GM19043 (cell line): ENCODE measurements around the gene KDF1.
"Not testable (repeated sequence)": the region's sequence is repeated elsewhere in the genome, so short reads cannot be mapped to it uniquely, and the experiment has no call there.

ENCODE experiments used
- ATAC-seq: cut with Tn5 transposase; IDR thresholded peaks from one replicate; pipeline ENCODE4 v1.9.1; 2021; ENCODE audit warnings: low read depth; ENCODE audit not compliant: unreplicated experiment

The KDF1 gene

GRCh38 chr1:26994787-26995517 is 34.7 kb upstream of the KDF1 start:
- ATAC-seq = no peak

- no peak for ATAC-seq
Observed at GRCh38 chr1:26994020-26994786, 33.9 kb upstream of the KDF1 start.

- no peak for ATAC-seq
Observed at GRCh38 chr1:26993237-26994019, 33.2 kb upstream of the KDF1 start, which contains the start of gene TRNP1. TSS of gene TRNP1 (plus strand) at chr1:26993692. CDS start at chr1:26993787, 95 bp downstream.

DNA sequence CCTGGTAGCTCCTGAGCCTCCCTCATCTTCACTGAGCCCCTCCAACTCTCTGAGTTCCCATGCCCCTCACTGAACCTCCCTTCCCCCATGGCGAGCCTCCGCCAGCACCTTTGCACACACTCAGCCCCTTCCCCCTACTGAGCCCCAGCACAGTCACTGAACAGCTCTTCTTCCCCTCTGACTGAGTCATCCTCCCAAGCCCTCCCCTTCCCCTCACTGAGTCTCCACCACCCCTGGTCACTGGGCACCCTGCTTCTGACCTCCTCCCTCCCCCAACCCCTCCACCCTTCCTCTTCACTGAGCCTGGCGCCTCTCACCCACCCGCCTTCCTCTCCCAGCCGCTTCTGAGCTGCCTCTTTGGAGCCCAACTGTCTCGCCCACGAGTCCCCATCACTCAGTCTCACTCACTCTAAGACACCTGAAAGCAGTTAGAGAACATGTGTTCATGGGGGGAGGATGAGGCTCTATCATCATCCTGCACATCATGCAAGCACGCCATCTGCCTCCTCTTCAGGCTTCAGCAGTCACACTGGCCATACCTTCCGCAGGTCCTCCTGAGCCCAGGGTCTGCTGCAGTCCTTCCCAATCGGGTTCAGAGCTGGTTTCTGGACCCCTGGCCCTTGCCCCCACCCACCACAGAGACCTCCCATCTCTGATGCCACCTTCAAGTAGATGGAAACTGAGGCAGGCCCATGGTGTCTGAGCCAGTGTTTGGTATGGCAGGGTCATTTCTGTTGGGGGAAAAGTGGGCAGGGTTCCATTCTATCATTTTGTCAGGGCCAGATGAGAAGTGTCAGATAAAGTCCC is 31.2 kb upstream of the KDF1 start:
- ATAC-seq = no peak

DNA sequence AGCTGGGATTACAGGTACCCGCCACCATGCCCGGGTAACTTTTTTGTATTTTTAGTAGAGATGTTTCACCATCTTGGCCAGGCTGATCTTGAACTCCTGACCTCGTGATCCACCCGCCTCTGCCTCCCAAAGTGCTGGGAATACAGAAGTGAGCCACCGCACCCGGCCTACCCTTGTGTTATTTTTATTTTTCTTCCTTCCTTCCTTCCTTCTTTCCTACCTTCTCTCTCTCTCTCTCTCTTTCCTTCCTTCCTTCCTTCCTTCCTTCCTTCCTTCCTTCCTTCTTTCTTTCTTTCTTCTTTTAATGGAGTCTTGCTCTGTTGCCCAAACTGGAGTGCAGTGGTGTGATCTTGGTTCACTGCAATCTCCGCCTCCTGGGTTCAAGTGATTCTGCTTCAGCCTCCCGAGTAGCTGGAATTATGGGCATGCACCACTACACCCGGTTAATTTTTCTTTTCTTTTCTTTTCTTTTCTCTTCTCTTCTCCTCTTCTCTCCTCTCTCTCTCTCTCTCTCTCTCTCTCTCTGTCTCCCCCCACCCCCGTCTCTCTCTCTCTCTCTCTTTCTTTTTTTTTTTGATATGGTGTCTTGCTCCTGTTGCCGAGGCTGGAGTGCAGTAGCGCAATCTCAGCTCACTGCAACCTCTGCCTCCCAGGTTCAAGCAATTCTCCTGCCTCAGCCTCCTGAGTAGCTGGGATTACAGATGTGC is 29.3 kb upstream of the KDF1 start:
- ATAC-seq = not testable (repeated sequence)

GRCh38 chr1:26986658-26987057 is 26.4 kb upstream of the KDF1 start:
- no peak for ATAC-seq

DNA sequence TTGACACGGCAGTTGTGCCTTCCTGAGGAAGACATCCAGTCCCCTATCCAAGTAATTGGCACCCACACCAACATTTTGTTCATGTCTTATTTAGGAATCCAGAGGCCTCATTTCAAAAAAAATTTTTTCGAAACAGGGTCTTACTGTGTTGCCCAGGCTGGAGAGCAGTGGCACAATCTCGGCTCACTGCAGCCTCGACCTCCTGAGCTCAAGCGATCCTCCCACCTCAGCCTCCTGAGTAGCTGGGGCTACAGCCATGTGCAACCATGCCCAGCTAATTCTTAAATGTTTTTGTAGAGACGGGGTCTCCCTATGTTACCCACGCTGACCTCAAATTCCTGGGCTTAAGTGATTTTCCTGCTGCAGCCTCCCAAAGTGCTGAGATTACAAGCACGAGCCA is 24.0 kb upstream of the KDF1 start:
- no peak for ATAC-seq

DNA sequence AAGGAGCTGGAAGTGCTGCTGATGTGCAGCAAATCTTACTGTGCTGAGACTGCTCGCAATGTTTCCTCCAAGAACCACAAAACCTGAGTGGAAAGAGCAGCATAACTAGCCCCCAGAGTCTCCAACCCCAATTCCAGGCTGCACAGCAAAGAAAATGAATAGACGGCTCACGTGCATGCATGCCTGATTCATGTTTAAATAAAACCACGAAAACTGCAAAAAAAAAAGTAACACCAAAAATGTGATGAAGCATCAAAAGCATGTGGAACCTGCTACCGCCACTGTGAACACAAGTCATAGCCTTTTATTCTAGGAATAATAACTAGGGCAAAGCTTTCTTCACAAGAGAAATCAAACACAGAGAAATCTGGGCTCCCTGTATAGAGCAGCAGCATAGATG is 23.6 kb upstream of the KDF1 start:
- no peak for ATAC-seq

DNA sequence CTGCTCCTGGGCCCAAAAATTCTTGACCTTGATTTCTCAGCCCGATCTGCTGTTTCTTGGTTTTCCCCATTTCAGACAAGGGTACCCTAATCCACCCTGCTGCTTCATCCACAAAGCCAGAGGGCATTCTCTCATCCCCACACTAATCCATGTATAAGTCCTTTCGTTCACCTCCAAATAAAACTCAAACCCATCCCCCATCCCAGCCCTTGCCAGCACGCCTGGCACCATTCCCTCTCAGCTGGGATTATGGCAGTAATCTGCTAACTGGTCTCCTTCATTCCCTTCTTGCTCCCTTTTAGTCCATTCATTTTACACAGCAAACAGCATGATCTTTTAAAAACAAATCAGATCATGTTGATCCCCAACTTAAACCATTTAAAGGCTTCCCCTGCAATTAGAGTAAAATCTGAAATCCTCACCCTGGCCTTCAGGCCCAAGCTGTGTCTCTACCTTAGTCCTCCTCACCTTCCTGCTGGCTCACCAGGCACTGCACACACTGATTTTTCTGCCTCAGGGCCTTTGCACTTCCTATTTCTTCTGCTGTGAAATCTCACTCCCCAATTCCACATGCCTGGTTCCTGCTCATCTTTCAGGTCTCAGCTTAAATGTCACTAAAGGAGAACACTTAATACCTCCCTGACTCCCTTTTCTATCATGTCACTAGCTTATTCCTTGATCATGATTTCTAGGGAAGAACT is 21.0 kb upstream of the KDF1 start:
- no peak for ATAC-seq

GRCh38 chr1:26978901-26979300 is 18.6 kb upstream of the KDF1 start:
- ATAC-seq = no peak

GRCh38 chr1:26976621-26977510 is 16.6 kb upstream of the KDF1 start:
- ATAC-seq = no peak

DNA sequence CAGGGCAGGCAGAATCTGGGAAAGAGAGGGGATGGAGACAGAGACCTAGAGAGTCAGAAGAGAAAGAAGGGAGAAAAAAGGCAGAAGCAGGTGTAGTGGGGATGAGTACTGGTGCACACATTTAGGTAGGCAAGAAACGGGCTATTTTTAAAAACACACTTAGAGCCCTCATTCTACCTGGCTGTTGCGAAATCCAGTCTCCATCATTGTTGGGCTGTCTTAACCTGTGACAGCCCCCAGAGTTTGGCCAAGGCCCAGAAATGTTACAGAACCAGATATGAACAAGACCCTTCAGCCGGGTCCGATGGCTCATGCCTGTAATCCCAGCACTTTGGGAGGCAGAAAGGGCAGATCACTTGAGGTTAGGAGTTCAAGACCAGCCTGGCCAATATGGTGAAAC is 12.6 kb upstream of the KDF1 start:
- ATAC-seq = no peak

DNA sequence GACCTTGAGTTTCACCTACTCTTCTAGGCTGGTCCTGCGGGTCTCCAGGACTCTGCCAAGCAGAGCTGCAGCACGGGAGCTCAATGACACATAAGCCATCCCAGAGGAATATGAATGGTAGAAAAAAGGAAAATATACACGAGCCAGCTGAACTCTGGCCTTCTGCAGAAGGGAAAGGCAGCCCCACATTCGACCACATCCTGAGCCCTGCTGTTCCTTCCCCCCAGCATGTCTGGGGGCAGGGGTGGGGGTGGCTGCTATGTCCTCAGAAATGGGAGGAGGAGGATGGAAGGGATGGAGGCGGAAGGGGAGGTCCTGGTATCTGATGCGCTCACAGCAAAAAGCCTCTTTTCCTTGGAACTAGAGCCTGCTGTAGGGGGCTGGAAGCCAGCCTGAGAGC is 12.1 kb upstream of the KDF1 start:
- ATAC-seq = no peak

DNA sequence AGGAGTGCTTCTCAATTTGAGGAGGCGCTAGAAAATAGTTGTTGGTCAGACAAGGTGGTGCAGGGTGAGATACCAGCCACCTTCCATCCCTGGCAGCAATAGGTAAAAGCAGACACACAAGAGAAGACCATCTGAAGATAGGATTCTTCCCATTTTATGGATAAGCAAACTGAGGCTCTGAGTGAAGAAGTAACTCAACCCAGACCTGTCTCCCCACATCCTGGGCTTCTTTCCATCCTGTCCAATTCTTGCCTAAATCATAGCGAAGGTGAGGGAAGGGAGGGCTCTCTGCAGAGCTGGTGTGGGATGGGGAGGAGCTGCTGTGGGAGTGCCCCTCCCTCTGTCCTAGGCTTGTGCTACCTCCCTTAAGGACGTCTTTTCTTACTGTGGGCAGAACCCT is 11.3 kb upstream of the KDF1 start:
- ATAC-seq = no peak

DNA sequence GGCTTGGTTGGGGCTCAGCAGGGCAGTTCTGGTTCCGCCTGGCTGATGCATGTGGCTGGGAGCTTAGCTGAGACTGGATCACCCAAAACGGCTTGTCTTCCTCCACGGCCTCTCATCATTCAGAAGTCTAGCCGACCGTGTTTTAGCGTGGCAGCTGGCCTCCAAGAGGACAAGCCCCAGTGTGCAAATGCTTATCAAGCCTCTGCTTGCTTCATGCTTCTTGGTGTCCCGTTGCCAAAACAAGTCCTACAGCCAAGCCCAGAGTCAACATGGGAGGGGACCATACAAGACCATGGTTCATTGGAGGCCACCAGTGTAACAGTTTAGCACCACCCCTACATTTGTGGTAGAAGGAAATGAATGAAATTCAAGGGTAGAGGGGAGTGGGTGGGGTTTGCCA is 10.5 kb upstream of the KDF1 start:
- ATAC-seq = no peak

- no peak for ATAC-seq
Observed at GRCh38 chr1:26965628-26966027, 5.4 kb upstream of the KDF1 start.

GRCh38 chr1:26965213-26965612 is 4.9 kb upstream of the KDF1 start:
- no peak for ATAC-seq

DNA sequence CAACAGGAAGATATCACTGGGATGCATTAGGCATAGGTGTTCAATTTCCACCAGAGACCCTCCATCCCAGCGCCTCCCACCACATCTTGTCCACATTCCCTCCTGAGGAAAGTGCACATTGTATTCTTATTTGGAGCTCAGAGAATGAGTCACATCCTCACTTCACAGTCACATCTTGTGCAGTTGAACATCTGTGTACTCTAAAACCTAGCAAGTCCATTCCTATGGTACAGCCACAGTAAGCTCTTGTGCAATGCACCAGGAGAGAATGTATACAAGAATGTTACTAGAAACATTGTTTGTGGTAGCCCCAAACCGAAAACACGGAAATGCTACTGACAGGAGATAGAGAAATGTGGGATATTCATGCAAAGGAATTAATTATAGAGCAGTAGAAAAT is 1.6 kb upstream of the KDF1 start:
- ATAC-seq = no peak
